Measurements from ENCODE around the gene HCRTR2.
"Not testable (repeated sequence)": the region's sequence is repeated elsewhere in the genome, so short reads cannot be mapped to it uniquely, and the experiment has no call there.

Gene HCRTR2

DNA sequence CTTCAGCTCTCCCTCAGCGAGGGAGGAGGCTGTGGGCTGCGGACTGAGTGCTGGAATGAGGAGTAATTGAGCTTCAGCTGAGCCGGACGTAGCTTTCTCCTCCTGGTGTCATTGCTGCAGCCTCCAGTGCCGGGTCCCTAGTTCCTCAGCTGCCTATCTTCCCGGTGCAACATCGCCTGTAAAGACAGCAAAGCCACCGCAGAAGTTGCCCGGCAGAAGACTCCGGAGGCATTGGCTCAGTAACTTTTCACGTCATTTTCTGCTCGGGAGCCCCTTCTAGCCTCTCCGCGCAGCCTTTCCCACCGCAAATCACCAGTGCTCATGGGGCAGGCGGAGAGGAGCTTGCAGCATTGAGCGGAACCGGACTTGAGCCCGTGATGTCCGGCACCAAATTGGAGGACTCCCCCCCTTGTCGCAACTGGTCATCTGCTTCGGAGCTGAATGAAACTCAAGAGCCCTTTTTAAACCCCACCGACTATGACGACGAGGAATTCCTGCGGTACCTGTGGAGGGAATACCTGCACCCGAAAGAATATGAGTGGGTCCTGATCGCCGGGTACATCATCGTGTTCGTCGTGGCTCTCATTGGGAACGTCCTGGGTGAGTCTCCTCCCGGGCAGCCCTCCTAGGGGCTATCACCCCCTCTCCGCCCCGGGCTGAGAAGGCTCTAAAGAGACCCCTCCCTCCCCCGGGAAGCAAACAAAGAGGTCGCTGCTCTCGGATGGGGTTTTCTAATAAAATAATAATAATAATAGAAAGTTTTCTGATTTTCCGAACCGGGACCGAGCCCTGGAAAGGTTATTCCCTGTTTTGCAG is at the start of gene HCRTR2:
Gene HCRTR2, plus strand, starts transcription at position 305 of the 816 bp plus-strand sequence. Its CDS starts 73 bp downstream, at position 378.
- H3K9me3 ChIP-seq (ENCODE audit: low read depth, low read length) = no peaks in the 10 kb centered on the region
- TF ChIP-seq EZH2 (IDR thresholded peaks at IDR 0.05) = no peak
- TF ChIP-seq FOXP2 (optimal IDR thresholded peaks at IDR 0.05; ENCODE audit: control extremely low read depth, extremely low read length, insufficient read depth) = no peak
- TF ChIP-seq POLR2AphosphoS5 (IDR thresholded peaks at IDR 0.05; ENCODE audit: borderline replicate concordance, low read depth, low read length) = no peak
- H3K36me3 ChIP-seq (ENCODE audit: insufficient read depth, low read length) = no peaks in the 10 kb centered on the region
- 0 out of 2 replicates have a peak within 1 kb of the TSS, but pooled peaks have one; percentile 22 for H3K4me3 ChIP-seq
- H3K27ac ChIP-seq = no peak within 1 kb of the TSS
- no peak within 1 kb of the TSS for H3K9ac ChIP-seq (ENCODE audit: insufficient read length)
- DNase-seq (ENCODE audit: low read depth, low spot score) = no peak

DNA sequence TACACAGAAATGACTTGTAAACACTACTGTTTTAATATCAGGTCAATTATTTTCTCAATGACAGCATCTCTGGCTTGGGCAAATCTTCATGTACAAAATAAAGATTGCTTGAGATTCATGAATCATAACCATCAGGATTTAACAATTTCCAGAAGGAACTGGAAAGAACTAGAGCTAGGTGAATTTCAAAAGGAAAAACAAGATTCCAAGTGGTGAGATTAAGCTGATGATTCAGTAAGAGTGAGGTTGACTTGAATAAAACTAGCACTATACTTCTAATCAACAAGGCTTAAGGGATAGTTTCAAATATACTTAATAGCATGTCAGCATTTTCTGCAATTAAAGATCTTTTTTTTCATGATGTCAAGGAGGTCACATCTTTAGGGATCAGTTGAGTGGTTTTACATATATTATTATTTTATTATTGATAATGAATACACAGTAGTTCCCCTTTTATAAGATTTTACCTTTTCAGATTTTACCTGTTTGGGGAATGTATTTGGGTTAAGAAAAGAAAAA is 43.5 kb upstream of the HCRTR2 start:
- DNase-seq (ENCODE audit: low read depth, low spot score) = no peak
- H3K36me3 ChIP-seq (ENCODE audit: insufficient read depth, low read length) = no peaks in the 10 kb centered on the region
- TF ChIP-seq EZH2 (IDR thresholded peaks at IDR 0.05) (no peak), POLR2AphosphoS5 (IDR thresholded peaks at IDR 0.05; ENCODE audit: borderline replicate concordance, low read depth, low read length) (no peak), FOXP2 (optimal IDR thresholded peaks at IDR 0.05; ENCODE audit: control extremely low read depth, extremely low read length, insufficient read depth) (no peak)
- H3K9me3 ChIP-seq (ENCODE audit: low read depth, low read length) = no peaks in the 10 kb centered on the region
- H3K4me3 ChIP-seq = no peak overlapping the region
- no peak overlapping the region for H3K27ac ChIP-seq
- H3K9ac ChIP-seq (ENCODE audit: insufficient read length) = no peak overlapping the region

DNA sequence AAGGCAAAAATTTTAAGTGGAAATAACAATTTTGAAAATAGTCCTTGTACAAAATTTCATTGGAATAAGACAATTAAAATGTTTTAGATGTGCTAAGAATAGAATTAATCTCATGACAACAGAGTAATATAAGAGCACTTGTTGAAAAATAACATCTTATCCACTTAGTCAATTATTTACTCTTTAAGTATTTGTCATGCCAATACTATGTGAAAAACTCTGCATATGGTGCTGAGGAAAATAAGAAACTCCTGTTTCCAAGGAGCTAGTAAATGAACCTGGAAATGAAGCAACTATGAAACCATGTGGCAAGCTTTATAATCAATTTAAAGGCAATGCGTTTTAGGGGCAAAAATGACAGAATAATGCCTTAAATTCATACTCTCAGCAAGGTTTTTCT is 42.7 kb upstream of the HCRTR2 start:
- Histone ChIP-seq H3K36me3 (ENCODE audit: insufficient read depth, low read length) (no peaks in the 10 kb centered on the region), H3K4me3 (no peak overlapping the region), H3K9me3 (ENCODE audit: low read depth, low read length) (no peaks in the 10 kb centered on the region), H3K27ac (no peak overlapping the region), H3K9ac (ENCODE audit: insufficient read length) (no peak overlapping the region)
- no peak for DNase-seq (ENCODE audit: low read depth, low spot score)
- TF ChIP-seq POLR2AphosphoS5 (IDR thresholded peaks at IDR 0.05; ENCODE audit: borderline replicate concordance, low read depth, low read length) = no peak
- no peak for TF ChIP-seq EZH2 (IDR thresholded peaks at IDR 0.05)
- TF ChIP-seq FOXP2 (optimal IDR thresholded peaks at IDR 0.05; ENCODE audit: control extremely low read depth, extremely low read length, insufficient read depth) = no peak

DNA sequence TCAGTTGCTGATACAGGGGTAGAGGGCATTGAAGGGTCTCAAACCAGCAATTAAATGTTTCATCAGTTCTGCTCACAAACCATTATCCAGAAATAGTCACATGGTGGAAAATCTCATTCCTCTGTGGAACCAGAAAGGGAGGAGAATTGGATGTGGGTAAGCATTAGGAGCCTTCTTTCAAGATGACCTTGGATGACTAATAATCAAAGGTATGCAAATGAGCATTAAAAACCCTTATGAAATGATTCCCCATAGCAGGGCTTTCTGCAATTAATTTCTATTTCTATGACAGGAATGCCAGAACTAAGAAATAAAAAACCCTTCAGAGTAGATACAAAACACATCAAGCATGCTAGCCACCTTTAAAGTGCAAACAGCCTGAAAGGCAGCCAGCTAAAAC is 37.4 kb upstream of the HCRTR2 start:
- TF ChIP-seq POLR2AphosphoS5 (IDR thresholded peaks at IDR 0.05; ENCODE audit: borderline replicate concordance, low read depth, low read length) (no peak), EZH2 (IDR thresholded peaks at IDR 0.05) (no peak), FOXP2 (optimal IDR thresholded peaks at IDR 0.05; ENCODE audit: control extremely low read depth, extremely low read length, insufficient read depth) (no peak)
- H3K27ac ChIP-seq = no peak overlapping the region
- DNase-seq (ENCODE audit: low read depth, low spot score) = no peak
- H3K9ac ChIP-seq (ENCODE audit: insufficient read length) = no peak overlapping the region
- H3K36me3 ChIP-seq (ENCODE audit: insufficient read depth, low read length) = no peaks in the 10 kb centered on the region
- no peaks in the 10 kb centered on the region for H3K9me3 ChIP-seq (ENCODE audit: low read depth, low read length)
- H3K4me3 ChIP-seq = no peak overlapping the region

DNA sequence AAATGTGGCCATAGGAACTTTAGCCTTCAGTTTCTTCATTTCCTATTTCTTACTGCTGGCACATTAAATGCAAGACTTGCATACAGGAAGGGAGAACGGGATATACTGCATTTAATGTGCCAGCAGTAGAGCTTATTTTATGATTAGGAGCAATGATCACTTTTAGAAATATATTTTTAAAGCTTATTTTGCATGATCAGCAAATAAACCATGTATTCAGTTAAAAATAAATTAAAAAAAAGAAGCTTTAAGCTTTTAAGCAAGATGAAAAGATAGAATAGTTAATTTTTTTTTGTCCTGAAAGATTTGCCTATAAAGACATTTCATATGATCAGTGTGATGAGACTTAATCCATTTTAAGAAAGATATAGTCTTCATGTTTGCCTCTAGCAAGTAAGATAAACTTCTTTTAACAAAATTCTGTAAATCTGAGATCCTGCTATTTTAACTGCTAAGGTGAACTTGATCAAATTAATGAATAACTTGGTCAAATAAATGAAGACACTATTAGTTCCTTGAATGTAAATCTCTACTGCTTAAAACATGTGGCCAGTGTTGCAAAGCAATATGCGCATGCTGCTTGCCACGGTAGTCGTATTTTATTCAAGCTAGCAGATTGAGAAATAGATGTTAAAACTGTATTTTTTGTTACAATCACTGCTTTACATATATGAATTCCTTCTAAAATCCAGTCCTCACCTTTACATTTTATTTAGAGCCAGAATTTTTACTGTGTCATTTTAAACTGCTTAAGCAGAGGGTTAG is 36.2 kb upstream of the HCRTR2 start:
- no peak for DNase-seq (ENCODE audit: low read depth, low spot score)
- H3K27ac ChIP-seq = no peak overlapping the region
- TF ChIP-seq EZH2 (IDR thresholded peaks at IDR 0.05) = no peak
- no peak overlapping the region for H3K9ac ChIP-seq (ENCODE audit: insufficient read length)
- H3K9me3 ChIP-seq (ENCODE audit: low read depth, low read length) = no peaks in the 10 kb centered on the region
- H3K4me3 ChIP-seq = no peak overlapping the region
- H3K36me3 ChIP-seq (ENCODE audit: insufficient read depth, low read length) = no peaks in the 10 kb centered on the region

DNA sequence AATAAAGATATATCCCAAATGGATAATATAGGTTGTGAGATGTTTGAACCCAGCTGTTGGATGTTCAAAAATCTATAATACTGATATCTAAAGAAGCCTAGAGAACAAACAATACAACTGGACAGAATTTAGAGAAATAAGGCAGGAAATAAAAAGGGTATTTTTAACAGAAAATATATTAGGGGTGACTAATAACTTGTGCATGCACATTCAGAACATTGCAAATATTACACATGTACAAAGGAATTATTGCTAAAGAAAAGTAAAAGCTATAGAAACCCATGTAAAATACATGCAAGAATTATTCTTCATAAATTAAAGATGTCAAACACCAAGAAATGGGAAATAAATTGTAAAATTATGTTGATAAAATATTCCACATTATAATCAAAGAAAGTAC is 32.7 kb upstream of the HCRTR2 start:
- Histone ChIP-seq H3K9me3 (ENCODE audit: low read depth, low read length) (no peaks in the 10 kb centered on the region), H3K4me3 (no peak overlapping the region), H3K9ac (ENCODE audit: insufficient read length) (no peak overlapping the region), H3K27ac (no peak overlapping the region), H3K36me3 (ENCODE audit: insufficient read depth, low read length) (no peaks in the 10 kb centered on the region)
- no peak for DNase-seq (ENCODE audit: low read depth, low spot score)
- no peak for TF ChIP-seq FOXP2 (optimal IDR thresholded peaks at IDR 0.05; ENCODE audit: control extremely low read depth, extremely low read length, insufficient read depth)
- no peak for TF ChIP-seq POLR2AphosphoS5 (IDR thresholded peaks at IDR 0.05; ENCODE audit: borderline replicate concordance, low read depth, low read length)
- TF ChIP-seq EZH2 (IDR thresholded peaks at IDR 0.05) = no peak

DNA sequence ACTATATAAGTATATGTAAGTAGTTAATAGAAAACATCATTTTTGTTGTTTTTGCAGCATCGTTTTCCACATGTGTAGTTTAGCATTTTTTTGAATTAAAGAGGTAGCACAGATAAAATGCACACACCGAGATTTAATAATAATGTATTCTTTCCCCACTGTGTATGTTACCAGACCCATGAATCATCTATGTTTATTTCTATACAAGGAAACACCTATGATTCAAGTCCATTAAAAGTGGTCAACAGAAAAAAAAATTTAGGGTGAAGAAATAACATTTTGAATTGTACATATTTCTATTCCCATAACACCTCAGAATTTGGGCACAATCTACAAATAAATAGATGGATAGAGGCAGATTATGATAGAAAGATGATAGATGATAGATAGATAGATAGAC is 31.7 kb upstream of the HCRTR2 start:
- H3K9me3 ChIP-seq (ENCODE audit: low read depth, low read length) = no peaks in the 10 kb centered on the region
- no peak for DNase-seq (ENCODE audit: low read depth, low spot score)
- H3K9ac ChIP-seq (ENCODE audit: insufficient read length) = no peak overlapping the region
- no peak for TF ChIP-seq EZH2 (IDR thresholded peaks at IDR 0.05)
- no peak for TF ChIP-seq FOXP2 (optimal IDR thresholded peaks at IDR 0.05; ENCODE audit: control extremely low read depth, extremely low read length, insufficient read depth)
- TF ChIP-seq POLR2AphosphoS5 (IDR thresholded peaks at IDR 0.05; ENCODE audit: borderline replicate concordance, low read depth, low read length) = no peak
- no peak overlapping the region for H3K4me3 ChIP-seq
- H3K27ac ChIP-seq = no peak overlapping the region
- no peaks in the 10 kb centered on the region for H3K36me3 ChIP-seq (ENCODE audit: insufficient read depth, low read length)

DNA sequence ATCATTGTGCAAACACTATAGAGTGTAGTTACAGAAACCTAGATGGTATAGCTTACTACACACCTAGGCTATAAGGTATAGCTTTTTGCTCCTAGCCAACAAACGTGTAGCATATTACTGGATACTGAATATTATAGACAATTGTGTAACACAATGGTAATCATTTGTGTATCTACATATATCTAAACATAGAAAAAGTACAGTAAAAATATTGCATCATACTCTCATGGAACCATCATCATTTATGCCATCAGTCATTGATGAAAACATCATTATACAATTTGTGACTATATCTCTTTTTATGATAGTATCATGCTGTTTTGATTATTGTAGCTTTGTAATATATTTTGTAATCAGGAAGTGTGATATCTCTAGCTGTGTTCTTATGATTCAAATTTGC is 21.0 kb upstream of the HCRTR2 start:
- Histone ChIP-seq H3K9ac (ENCODE audit: insufficient read length) (no peak overlapping the region), H3K4me3 (no peak overlapping the region), H3K9me3 (ENCODE audit: low read depth, low read length) (peaks cover 5% of the 10 kb centered on the region; the same call in 1 of the 2 replicates), H3K36me3 (ENCODE audit: insufficient read depth, low read length) (no peaks in the 10 kb centered on the region), H3K27ac (no peak overlapping the region)
- DNase-seq (ENCODE audit: low read depth, low spot score) = no peak
- TF ChIP-seq EZH2 (IDR thresholded peaks at IDR 0.05) = no peak

DNA sequence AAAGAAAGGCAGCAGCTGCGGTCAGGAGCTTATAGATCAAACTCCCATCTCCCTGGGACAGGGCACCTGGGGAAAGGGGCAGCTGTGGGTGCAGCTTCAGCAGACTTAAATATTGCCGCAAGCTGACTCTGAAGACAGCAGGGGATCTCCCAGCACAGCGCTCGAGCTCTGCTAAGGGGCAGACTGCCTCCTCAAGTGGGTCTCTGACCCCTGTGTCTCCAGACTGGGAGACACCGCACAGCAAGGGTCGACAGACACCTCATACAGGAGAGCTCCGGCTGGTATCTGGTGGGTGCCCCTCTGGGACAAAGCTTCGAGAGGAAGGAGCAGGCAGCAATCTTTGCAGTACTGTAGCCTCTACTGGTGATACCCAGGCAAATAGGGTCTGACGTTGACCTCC is 15.5 kb upstream of the HCRTR2 start:
- not testable (repeated sequence) for H3K36me3 ChIP-seq (ENCODE audit: insufficient read depth, low read length); H3K9ac ChIP-seq (ENCODE audit: insufficient read length); DNase-seq (ENCODE audit: low read depth, low spot score); H3K27ac ChIP-seq; H3K9me3 ChIP-seq (ENCODE audit: low read depth, low read length); H3K4me3 ChIP-seq
